HepG2 (cell line): ENCODE results near the gene ZDBF2. TPM values are rescaled to one million over a fixed set of nuclear protein-coding genes. Genes with fewer than 3 reads are reported as not detected.

Experiments used
- ATAC-seq: fragments of 200-7000 bp; cut with Tn5 transposase; 3 replicates; pipeline ENCODE4 v1.9.1; 2020; ENCODE audit warnings: mild to moderate bottlenecking, moderate library complexity
- BruUV-seq: library from RNA; stranded (reverse); fragments of 400-500 nt; replicated peaks from 2 replicates; lab custom pipeline; 2021; lab: Mats Ljungman, UMichigan
- CTCF ChIA-PET: fragments of 300-600 bp; formaldehyde crosslinking; extraction: SDS; loops from one replicate; lab custom pipeline; 2021; ENCODE audit warnings: low total read pairs, inconsistent platforms, low intra/inter-chr PET ratio; lab: Yijun Ruan, JAX
- POLR2A ChIA-PET: fragments of 350-600 bp; sonication (Branson Sonifier 250); formaldehyde crosslinking; loops from one replicate; lab custom pipeline; 2020; ENCODE audit warnings: antibody characterized with exemption, inconsistent platforms; lab: Yijun Ruan, JAX
- DNase-seq: peaks from one replicate; pipeline ENCODE4 v3.0.0-alpha.2; 2015; ENCODE audit warnings: low spot score
- FAIRE-seq: peaks from 3 replicates; lab custom pipeline; 2011; peaks lifted over from hg19 to GRCh38; lab: Jason Lieb, UNC
- H2AFZ ChIP-seq: one replicate; pipeline ENCODE4 v1.6.1; 2011; ENCODE audit warnings: low read length, inconsistent platforms
- H3K27ac ChIP-seq: fragments of 300-600 bp; 3 replicates; pipeline ENCODE4 v1.8.0; 2011; ENCODE audit warnings: mixed run types, mild to moderate bottlenecking, mixed read lengths, low read length, inconsistent platforms; ENCODE audit not compliant: insufficient read depth; ENCODE audit errors: extremely low read length
- H3K27me3 ChIP-seq, 2 experiments: fragments of 200-600 bp in 1 of 2; 2 replicates in 1 of 2; 3 replicates in 1 of 2; pipeline versions ENCODE4 v1.6.0 to v1.8.0; 2011; ENCODE audit warnings: low read length in 2 of 2, mild to moderate bottlenecking in 2 of 2, moderate library complexity in 2 of 2, inconsistent platforms in 1 of 2; ENCODE audit not compliant: insufficient read depth in 2 of 2, control insufficient read depth in 1 of 2
- H3K36me3 ChIP-seq, 2 experiments: fragments of 200-600 bp in 1 of 2; replicated peaks in 1 of 2; 2 replicates in 1 of 2; 3 replicates in 1 of 2; pipeline versions ENCODE4 v1.5.1 to v1.8.0; 2011; ENCODE audit warnings: low read length in 2 of 2, inconsistent platforms in 1 of 2; ENCODE audit not compliant: insufficient read depth in 2 of 2, control insufficient read depth in 1 of 2
- H3K4me1 ChIP-seq: 2 replicates; pipeline ENCODE4 v1.5.1; 2012; ENCODE audit warnings: low read length, inconsistent platforms; ENCODE audit not compliant: insufficient read depth
- H3K4me2 ChIP-seq: 2 replicates; pipeline ENCODE4 v1.6.0; 2011; ENCODE audit warnings: low read depth, low read length, inconsistent platforms
- H3K4me3 ChIP-seq, 3 experiments: fragments of 200-600 bp in 1 of 3; sonication (generic), shearing (Covaris generic) in 1 of 3; replicated peaks in 1 of 3; 2 replicates each; pipeline ENCODE4 v1.5.1; 2011 to 2016; ENCODE audit warnings: low read length in 3 of 3, inconsistent platforms in 2 of 3, low read depth in 2 of 3, mild to moderate bottlenecking in 2 of 3, control low read depth in 1 of 3, mixed read lengths in 1 of 3; ENCODE audit not compliant: insufficient read depth in 1 of 3
- H3K79me2 ChIP-seq: one replicate; pipeline ENCODE4 v1.6.1; 2011; ENCODE audit warnings: low read length, inconsistent platforms; ENCODE audit not compliant: insufficient read depth
- H3K9ac ChIP-seq: 2 replicates; pipeline ENCODE4 v1.6.0; 2011; ENCODE audit warnings: mild to moderate bottlenecking, low read depth, low read length, inconsistent platforms; ENCODE audit not compliant: insufficient read depth
- H3K9me3 ChIP-seq: 2 replicates; pipeline ENCODE4 v1.5.1; 2012; ENCODE audit warnings: mild to moderate bottlenecking, low read length
- H4K20me1 ChIP-seq: 2 replicates; pipeline ENCODE4 v1.6.0; 2011; ENCODE audit warnings: inconsistent platforms, mild to moderate bottlenecking, low read length, moderate library complexity; ENCODE audit not compliant: insufficient read depth
- AKAP8 ChIP-seq: sonication (generic); formaldehyde crosslinking; IDR thresholded peaks from 2 replicates; pipeline ENCODE4 v1.5.1; 2020; ENCODE audit warnings: mild to moderate bottlenecking, missing genetic modification reagents
- BCL6 ChIP-seq: IDR thresholded peaks from 2 replicates; pipeline ENCODE4 v1.6.1; 2016; ENCODE audit warnings: missing genetic modification reagents, missing compliant biosample characterization
- FOSL2 ChIP-seq: sonication (generic); formaldehyde crosslinking; IDR thresholded peaks from 2 replicates; pipeline ENCODE4 v1.4.0; 2020; ENCODE audit warnings: missing genetic modification reagents
- IKZF1 ChIP-seq: fragments of 450-650 bp; IDR thresholded peaks from 2 replicates; pipeline ENCODE4 v1.7.1; 2016
- ISL2 ChIP-seq: sonication (generic); formaldehyde crosslinking; IDR thresholded peaks from 2 replicates; pipeline ENCODE4 v1.5.0; 2020; ENCODE audit warnings: missing genetic modification reagents
- MBD4 ChIP-seq: IDR thresholded peaks from 2 replicates; pipeline ENCODE4 v1.6.1; 2012; ENCODE audit warnings: low read length, inconsistent platforms, borderline replicate concordance
- MTERF4 ChIP-seq: sonication (generic); formaldehyde crosslinking; IDR thresholded peaks from 2 replicates; pipeline ENCODE4 v1.8.0; 2023; ENCODE audit warnings: mild to moderate bottlenecking, missing genetic modification reagents
- SMARCC2 ChIP-seq: fragments of 450-650 bp; IDR thresholded peaks from 2 replicates; pipeline ENCODE4 v1.6.1; 2017; ENCODE audit warnings: antibody characterized with exemption, mild to moderate bottlenecking
- TRAFD1 ChIP-seq: sonication (generic); formaldehyde crosslinking; IDR thresholded peaks from 2 replicates; pipeline ENCODE4 v1.5.1; 2020; ENCODE audit warnings: missing genetic modification reagents, mild to moderate bottlenecking, borderline replicate concordance
- ZFYVE20 ChIP-seq: sonication (generic); formaldehyde crosslinking; IDR thresholded peaks from 2 replicates; pipeline ENCODE4 v1.8.0; 2023; ENCODE audit warnings: low read depth, mild to moderate bottlenecking, moderate library complexity, missing genetic modification reagents, borderline replicate concordance
- ZNF10 ChIP-seq: sonication (generic); formaldehyde crosslinking; IDR thresholded peaks from 2 replicates; pipeline ENCODE4 v1.4.0; 2020; ENCODE audit warnings: mild to moderate bottlenecking, low read depth, missing genetic modification reagents, borderline replicate concordance
- ZNF143 ChIP-seq: sonication (generic); formaldehyde crosslinking; IDR thresholded peaks from 2 replicates; pipeline ENCODE4 v1.4.0; 2020; ENCODE audit warnings: missing genetic modification reagents
- ZNF205 ChIP-seq: IDR thresholded peaks from 2 replicates; pipeline ENCODE4 v1.6.1; 2018; ENCODE audit warnings: missing biosample characterization, missing genetic modification reagents
- ZNF574 ChIP-seq: sonication (generic); formaldehyde crosslinking; IDR thresholded peaks from 2 replicates; pipeline ENCODE4 v1.4.0; 2020; ENCODE audit warnings: missing genetic modification reagents
- ZNF703 ChIP-seq: sonication (generic); formaldehyde crosslinking; IDR thresholded peaks from 2 replicates; pipeline ENCODE4 v1.5.1; 2020; ENCODE audit warnings: missing genetic modification reagents, mild to moderate bottlenecking, moderate library complexity, borderline replicate concordance
- ZNF776 ChIP-seq: sonication (generic); formaldehyde crosslinking; IDR thresholded peaks from 2 replicates; pipeline ENCODE4 v1.4.0; 2020; ENCODE audit warnings: mild to moderate bottlenecking, missing genetic modification reagents
- WGBS: methylation state at CpG from one replicate; pipeline ENCODE4 v1.1.6; 2017; ENCODE audit warnings: low lambda C conversion rate; 5-methylcytosine and 5-hydroxymethylcytosine counted together
- in situ Hi-C: cut with HindIII; loops from 2 replicates; pipeline ENCODE4 v1.10.0; 2017; ENCODE audit warnings: low pct_unique_long_range_greater_than_20kb; ENCODE audit not compliant: extremely low pct_ligation_motif_present
- intact Hi-C: fragments of 100-400 bp; cut with micrococcal nuclease; formaldehyde crosslinking; loops from one replicate; pipeline ENCODE4 v1.10.0; 2022; ENCODE audit not compliant: unreplicated experiment
- polyA plus RNA-seq, 8 experiments: library from polyadenylated mRNA; depleted of rRNA in 3 of 8; stranded (reverse) in 7 of 8; unstranded in 1 of 8; fragments of >200 nt; fragmentation: Illumina TruSeq in 4 of 8; extraction: Trizol in 4 of 8; gene quantifications; 2 replicates each; pipeline versions ENCODE4 v1.2.1 to v1.2.3, GENCODE V29; 2011 to 2016; ENCODE audit warnings: low read depth in 4 of 8, missing spikeins in 1 of 8, mixed read lengths in 1 of 8; ENCODE audit not compliant: insufficient read depth in 1 of 8
- total RNA-seq, 5 experiments: library from RNA; depleted of rRNA; stranded (reverse); fragments of >200 nt; fragmentation: Illumina TruSeq; extraction: Trizol; gene quantifications; 2 replicates each; pipeline ENCODE4 v1.2.3, GENCODE V29; 2016; ENCODE audit warnings: low read depth in 1 of 5

The ZDBF2 gene
- total and polyA plus RNA-seq, 2 of the 13 experiments (the other 11 are each of a cell fraction or from before 2014, with no cell fraction given), result 1.5 to 2.0 TPM

GRCh38 chr2:206289391-206289790, 14.9 kb downstream of the ZDBF2 start:
- no peaks in the 10 kb centered on the region for H4K20me1 ChIP-seq
- H3K9ac ChIP-seq, result no peak overlapping the region
- no TSS peak for BruUV-seq
- TF ChIP-seq MBD4 (no peak), ZFYVE20 (no peak), FOSL2 (CRISPR knock-in tag) (no peak), BCL6 (CRISPR knock-in tag) (no peak), ISL2 (CRISPR knock-in tag) (no peak), IKZF1 (no peak), AKAP8 (CRISPR knock-in tag) (no peak), SMARCC2 (no peak), MTERF4 (CRISPR knock-in tag) (no peak), ZNF703 (CRISPR knock-in tag) (no peak), ZNF205 (no peak), TRAFD1 (no peak), ZNF776 (CRISPR knock-in tag) (no peak), ZNF10 (CRISPR knock-in tag) (no peak), ZNF574 (no peak), ZNF143 (CRISPR knock-in tag) (no peak)
- no peak overlapping the region for H3K27ac ChIP-seq
- in situ Hi-C loops (no loop called here), intact Hi-C loops (no loop called here)
- H2AFZ ChIP-seq, result no peak overlapping the region
- no peaks in the 10 kb centered on the region for H3K79me2 ChIP-seq
- CTCF ChIA-PET, result no interaction called here
- POLR2A ChIA-PET, result no interaction called here
- H3K4me1 ChIP-seq, result no peaks in the 10 kb centered on the region
- no peak for DNase-seq
- ATAC-seq, result no peak
- H3K9me3 ChIP-seq, result peaks cover 10% of the 10 kb centered on the region
- H3K4me3 ChIP-seq, result no peak overlapping the region
- H3K4me2 ChIP-seq, result no peak overlapping the region
- no peaks in the 10 kb centered on the region for H3K27me3 ChIP-seq
- 48% methylated on average over 4 of the region's 4 CpGs for WGBS
- no peak for FAIRE-seq
- H3K36me3 ChIP-seq, result no peaks in the 10 kb centered on the region
